CD4-positive, alpha-beta memory T cell (primary cell): ENCODE measurements around the gene LAMC1. TPM values are rescaled to one million over a fixed set of nuclear protein-coding genes. Genes with fewer than 3 reads are reported as not detected.

ENCODE experiments used
- CTCF ChIA-PET: fragments of 350-600 bp; sonication (Branson Sonifier 250); formaldehyde crosslinking; loops from one replicate; lab custom pipeline; 2021; ENCODE audit warnings: inconsistent platforms; ENCODE audit not compliant: partially characterized antibody; lab: Charles Lee
- POLR2A ChIA-PET: fragments of 350-600 bp; sonication (Branson Sonifier 250); formaldehyde crosslinking; loops from one replicate; lab custom pipeline; 2021; ENCODE audit not compliant: partially characterized antibody; lab: Charles Lee
- DNase-seq, 5 donors: peaks; one replicate each; pipeline versions ENCODE4 v3.0.0 to v3.0.0-alpha.2; 2020 to 2022; ENCODE audit warnings: mixed read lengths in 1 of 5
- H3K27ac ChIP-seq: one replicate; pipeline ENCODE4 v1.7.0; 2013; ENCODE audit warnings: low read depth, low read length
- H3K27me3 ChIP-seq: 2 replicates; pipeline ENCODE4 v1.7.0; 2013; ENCODE audit warnings: mild to moderate bottlenecking, low read length, moderate library complexity; ENCODE audit not compliant: insufficient read depth
- H3K36me3 ChIP-seq: 2 replicates; pipeline ENCODE4 v1.7.0; 2013; ENCODE audit warnings: mild to moderate bottlenecking, low read length, moderate library complexity; ENCODE audit not compliant: insufficient read depth
- H3K4me1 ChIP-seq: 2 replicates; pipeline ENCODE4 v1.7.0; 2013; ENCODE audit warnings: mild to moderate bottlenecking, low read length, moderate library complexity; ENCODE audit not compliant: insufficient read depth
- H3K4me3 ChIP-seq, 2 donors: one replicate each; pipeline ENCODE4 v1.7.0; 2013; ENCODE audit warnings: low read length in 2 of 2, mild to moderate bottlenecking in 1 of 2
- H3K9me3 ChIP-seq, 2 donors: one replicate each; pipeline ENCODE4 v1.7.0; 2013; ENCODE audit warnings: low read length in 2 of 2, control low read depth in 1 of 2; ENCODE audit not compliant: control insufficient read depth in 1 of 2
- H3K27ac Mint-ChIP-seq, 7 donors: one replicate each; pipeline ENCODE4 v1.8.0; 2020 to 2021; ENCODE audit warnings: mixed read lengths in 7 of 7, mild to moderate bottlenecking in 6 of 7, inconsistent platforms in 3 of 7, moderate library complexity in 3 of 7
- H3K27me3 Mint-ChIP-seq, 2 donors: one replicate each; pipeline ENCODE4 v1.8.0; 2020 to 2021; ENCODE audit warnings: mixed read lengths in 2 of 2
- H3K36me3 Mint-ChIP-seq, 2 donors: one replicate each; pipeline ENCODE4 v1.8.0; 2020 to 2021; ENCODE audit warnings: mixed read lengths in 2 of 2, inconsistent platforms in 1 of 2, mild to moderate bottlenecking in 1 of 2
- H3K4me1 Mint-ChIP-seq, 4 donors: one replicate each; pipeline ENCODE4 v1.8.0; 2020 to 2021; ENCODE audit warnings: mixed read lengths in 4 of 4, mild to moderate bottlenecking in 1 of 4
- H3K4me3 Mint-ChIP-seq, 8 donors: one replicate each; pipeline ENCODE4 v1.8.0; 2020 to 2021; ENCODE audit warnings: mixed read lengths in 8 of 8, mild to moderate bottlenecking in 7 of 8, moderate library complexity in 6 of 8, inconsistent platforms in 3 of 8
- H3K9me3 Mint-ChIP-seq, 8 donors: one replicate each; pipeline ENCODE4 v1.8.0; 2020 to 2021; ENCODE audit warnings: mixed read lengths in 8 of 8, mild to moderate bottlenecking in 5 of 8, inconsistent platforms in 3 of 8, moderate library complexity in 1 of 8
- intact Hi-C: fragments of 100-400 bp; cut with micrococcal nuclease; formaldehyde crosslinking; loops from one replicate; pipeline ENCODE4 v1.15.1; 2023
- polyA plus RNA-seq, 2 donors: library from polyadenylated mRNA; unstranded; fragments of 300-500 nt; fragmentation: Illumina TruSeq; gene quantifications; one replicate each; pipeline ENCODE4 v1.2.3, GENCODE V29; 2021
- total RNA-seq, 2 experiments: library from RNA; stranded (reverse); gene quantifications; one replicate each; pipeline ENCODE4 v1.2.3, GENCODE V29; 2021

Gene LAMC1
- total and polyA plus RNA-seq, 4 experiments from 2014 or later: 0.49 to 0.50 TPM; not detected in 2

- no peak overlapping the region for H3K4me3 ChIP-seq
- Mint-ChIP-seq H3K9me3 (peaks cover 0 to 3% (median 0%) of the 10 kb centered on the region in 8 donors), H3K4me3 (no peak overlapping the region), H3K36me3 (peaks cover 0 to 1% of the 10 kb centered on the region in 2 donors), H3K4me1 (peaks cover 10 to 20% (median 14%) of the 10 kb centered on the region in 4 donors), H3K27ac (no peak overlapping the region), H3K27me3 (peaks cover 53 to 58% of the 10 kb centered on the region in 2 donors)
- peaks cover 39% of the 10 kb centered on the region for H3K27me3 ChIP-seq
- intact Hi-C loops: no loop called here
- peaks cover 10% of the 10 kb centered on the region for H3K4me1 ChIP-seq
- no peak for DNase-seq
- POLR2A ChIA-PET: no interaction called here
- H3K9me3 ChIP-seq: no peaks in the 10 kb centered on the region
- CTCF ChIA-PET: no interaction called here
- no peaks in the 10 kb centered on the region for H3K36me3 ChIP-seq
- no peak overlapping the region for H3K27ac ChIP-seq
Measured at GRCh38 chr1:183027031-183027430, 3.8 kb downstream of the LAMC1 start.

- Histone ChIP-seq H3K4me1 (peaks cover 10% of the 10 kb centered on the region), H3K27ac (no peak overlapping the region), H3K36me3 (no peaks in the 10 kb centered on the region), H3K27me3 (peaks cover 32% of the 10 kb centered on the region), H3K4me3 (no peak overlapping the region), H3K9me3 (no peaks in the 10 kb centered on the region)
- H3K4me1 Mint-ChIP-seq: peaks cover 7 to 14% (median 11%) of the 10 kb centered on the region in 4 donors
- intact Hi-C loops: no loop called here
- peaks cover 0 to 3% (median 0%) of the 10 kb centered on the region in 8 donors for H3K9me3 Mint-ChIP-seq
- H3K36me3 Mint-ChIP-seq: peaks cover 0 to 1% of the 10 kb centered on the region in 2 donors
- DNase-seq: no peak
- POLR2A ChIA-PET: no interaction called here
- CTCF ChIA-PET: no interaction called here
- H3K4me3 Mint-ChIP-seq: no peak overlapping the region
- peaks cover 48 to 54% of the 10 kb centered on the region in 2 donors for H3K27me3 Mint-ChIP-seq
- no peak overlapping the region for H3K27ac Mint-ChIP-seq
Measured at GRCh38 chr1:183027791-183028190, 4.6 kb downstream of the LAMC1 start.

DNA sequence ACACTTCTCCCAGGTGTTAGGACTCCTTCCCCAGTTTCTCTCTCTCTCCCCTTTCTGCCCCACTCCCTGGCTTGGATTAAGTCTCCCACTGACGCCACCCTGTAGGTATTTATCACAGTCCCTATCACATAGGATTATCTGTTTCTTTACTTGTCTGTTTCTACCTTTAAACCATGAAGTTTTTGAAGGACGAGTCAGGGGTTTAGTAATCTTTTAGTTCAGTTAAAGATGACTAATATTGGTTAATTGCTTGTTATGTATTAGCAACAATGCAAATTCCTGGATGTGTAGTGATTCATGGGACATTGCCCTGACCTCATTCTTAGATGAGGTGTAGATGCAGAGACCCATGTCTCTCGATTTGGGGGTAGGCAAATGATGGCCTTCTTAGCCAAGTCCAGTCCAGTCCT is 6.4 kb downstream of the LAMC1 start:
- ChIA-PET POLR2A (no interaction called here), CTCF (no interaction called here)
- Histone ChIP-seq H3K27me3 (peaks cover 24% of the 10 kb centered on the region), H3K36me3 (no peaks in the 10 kb centered on the region), H3K4me3 (no peak overlapping the region), H3K4me1 (peaks cover 11% of the 10 kb centered on the region), H3K9me3 (no peaks in the 10 kb centered on the region), H3K27ac (no peak overlapping the region)
- DNase-seq: no peak
- no peak overlapping the region for H3K4me3 Mint-ChIP-seq
- no peak overlapping the region for H3K27ac Mint-ChIP-seq
- intact Hi-C loops: no loop called here
- H3K9me3 Mint-ChIP-seq: peaks cover 0 to 3% (median 0%) of the 10 kb centered on the region in 8 donors
- H3K36me3 Mint-ChIP-seq: no peaks in the 10 kb centered on the region
- H3K27me3 Mint-ChIP-seq: peaks cover 45 to 48% of the 10 kb centered on the region in 2 donors
- peaks cover 9 to 17% (median 14%) of the 10 kb centered on the region in 4 donors for H3K4me1 Mint-ChIP-seq

GRCh38 chr1:183030053-183030452 is 6.8 kb downstream of the LAMC1 start:
- Mint-ChIP-seq H3K4me1 (peaks cover 8 to 12% (median 10%) of the 10 kb centered on the region in 4 donors), H3K9me3 (peaks cover 0 to 2% (median 0%) of the 10 kb centered on the region in 8 donors), H3K4me3 (no peak overlapping the region), H3K36me3 (no peaks in the 10 kb centered on the region), H3K27ac (no peak overlapping the region), H3K27me3 (peaks cover 43 to 44% of the 10 kb centered on the region in 2 donors)
- Histone ChIP-seq H3K4me1 (peaks cover 11% of the 10 kb centered on the region), H3K27ac (no peak overlapping the region), H3K36me3 (no peaks in the 10 kb centered on the region), H3K9me3 (no peaks in the 10 kb centered on the region), H3K4me3 (no peak overlapping the region), H3K27me3 (peaks cover 21% of the 10 kb centered on the region)
- POLR2A ChIA-PET: no interaction called here
- DNase-seq: no peak
- intact Hi-C loops: no loop called here
- CTCF ChIA-PET: no interaction called here

DNA sequence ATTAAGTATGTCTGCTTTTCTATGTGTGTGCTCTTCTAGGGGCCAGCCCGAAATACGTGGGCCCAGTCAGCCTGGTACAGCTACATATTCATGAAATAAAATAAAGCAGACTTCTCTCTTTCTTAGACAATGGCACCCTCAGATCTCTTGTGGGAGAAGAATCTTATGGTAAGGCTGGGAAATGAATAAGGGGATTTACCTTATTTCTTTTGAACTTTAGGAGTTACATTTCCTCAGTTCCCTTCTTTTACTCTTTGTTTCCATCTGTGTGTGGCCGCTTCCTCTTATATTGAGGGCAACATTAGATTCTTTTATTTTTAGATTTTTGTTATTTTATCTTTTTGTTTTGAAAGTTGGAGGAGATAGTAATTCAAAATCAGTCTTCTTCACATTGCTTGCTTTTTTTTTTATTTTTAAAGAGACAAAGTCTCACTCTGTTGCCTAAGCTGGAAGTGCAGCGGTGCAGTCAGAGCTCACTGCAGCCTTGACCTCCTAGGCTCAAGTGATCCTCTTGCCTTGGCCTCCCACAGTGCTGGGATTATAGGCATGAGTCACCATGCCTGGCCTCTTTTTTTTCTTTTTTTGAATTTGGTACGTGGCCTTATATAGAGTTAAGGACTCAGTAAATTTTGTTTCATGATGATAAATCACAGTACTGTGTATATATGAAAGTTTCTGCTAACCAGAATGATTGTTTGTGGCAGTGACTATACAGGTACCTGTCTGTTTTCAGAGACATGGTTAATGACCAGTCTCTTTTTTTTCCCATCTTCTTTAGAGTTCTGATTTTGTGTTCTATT is 9.1 kb downstream of the LAMC1 start:
- Mint-ChIP-seq H3K4me1 (peaks cover 7 to 12% (median 10%) of the 10 kb centered on the region in 4 donors), H3K9me3 (peaks cover 0 to 2% (median under 1%) of the 10 kb centered on the region in 8 donors), H3K36me3 (no peaks in the 10 kb centered on the region), H3K4me3 (no peak overlapping the region), H3K27me3 (peaks cover 30 to 37% of the 10 kb centered on the region in 2 donors), H3K27ac (no peak overlapping the region)
- no peak overlapping the region for H3K4me3 ChIP-seq
- ChIA-PET POLR2A (no interaction called here), CTCF (no interaction called here)
- no peak overlapping the region for H3K27ac ChIP-seq
- intact Hi-C loops: no loop called here
- H3K27me3 ChIP-seq: peaks cover 9% of the 10 kb centered on the region
- peaks cover 11% of the 10 kb centered on the region for H3K4me1 ChIP-seq
- no peaks in the 10 kb centered on the region for H3K36me3 ChIP-seq
- no peaks in the 10 kb centered on the region for H3K9me3 ChIP-seq
- DNase-seq: no peak

DNA sequence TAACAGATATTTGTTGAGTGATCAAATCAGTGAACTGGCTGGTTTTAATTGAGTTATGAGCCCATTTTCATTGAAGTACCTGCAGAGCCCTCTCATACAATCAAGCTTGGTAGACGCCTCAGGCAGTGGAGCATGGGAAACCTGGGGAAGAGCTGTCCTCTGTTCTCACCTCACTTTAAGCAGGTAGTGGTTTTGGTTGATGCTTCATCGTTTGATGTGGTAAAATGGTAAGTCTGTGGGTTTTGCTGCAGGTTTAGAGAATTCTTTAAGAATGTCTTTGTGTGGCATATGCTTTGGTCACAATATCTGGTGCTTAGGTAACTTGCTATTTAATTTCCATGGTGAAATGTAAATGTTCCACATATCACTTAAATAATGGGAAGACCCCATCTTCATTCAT is 10.0 kb downstream of the LAMC1 start:
- ChIA-PET CTCF (no interaction called here), POLR2A (no interaction called here)
- Mint-ChIP-seq H3K4me1 (peaks cover 7 to 12% (median 10%) of the 10 kb centered on the region in 4 donors), H3K27ac (peak overlapping the region in 5 of 7 donors; percentile 22 to 59 (median 45)), H3K27me3 (peaks cover 29 to 37% of the 10 kb centered on the region in 2 donors), H3K9me3 (peaks cover 0 to 5% (median under 1%) of the 10 kb centered on the region in 8 donors), H3K36me3 (no peaks in the 10 kb centered on the region), H3K4me3 (peak overlapping the region in 2 of 8 donors; percentile 12 to 23)
- Histone ChIP-seq H3K27ac (no peak overlapping the region), H3K4me3 (no peak overlapping the region), H3K4me1 (peaks cover 11% of the 10 kb centered on the region), H3K27me3 (peaks cover 9% of the 10 kb centered on the region), H3K9me3 (no peaks in the 10 kb centered on the region), H3K36me3 (no peaks in the 10 kb centered on the region)
- DNase-seq: peak; percentile 31 to 49 (median 40)
- intact Hi-C loops: no loop called here

GRCh38 chr1:183034682-183035081 is 11.5 kb downstream of the LAMC1 start:
- CTCF ChIA-PET: no interaction called here
- Mint-ChIP-seq H3K4me1 (peaks cover 7 to 12% (median 10%) of the 10 kb centered on the region in 4 donors), H3K27me3 (peaks cover 25 to 31% of the 10 kb centered on the region in 2 donors), H3K4me3 (peak overlapping the region in 1 of 8 donors; percentile 61), H3K36me3 (no peaks in the 10 kb centered on the region), H3K27ac (no peak overlapping the region), H3K9me3 (peaks cover 0 to 5% (median under 1%) of the 10 kb centered on the region in 8 donors)
- intact Hi-C loops: no loop called here
- no peak overlapping the region for H3K4me3 ChIP-seq
- peaks cover 13% of the 10 kb centered on the region for H3K27me3 ChIP-seq
- no peaks in the 10 kb centered on the region for H3K36me3 ChIP-seq
- peaks cover 11% of the 10 kb centered on the region for H3K4me1 ChIP-seq
- DNase-seq: no peak
- H3K9me3 ChIP-seq: no peaks in the 10 kb centered on the region
- POLR2A ChIA-PET: no interaction called here
- no peak overlapping the region for H3K27ac ChIP-seq
